NCI-H460 (cell line): ENCODE results near the gene NTN3. TPM values are rescaled to one million over a fixed set of nuclear protein-coding genes. Genes with fewer than 3 reads are reported as not detected.
A peak's percentile ranks its signal among the peaks of the same experiment; 100 is the strongest.

ENCODE experiments used
- DNase-seq: peaks from one replicate; pipeline ENCODE4 v3.0.0-alpha.2; 2016; ENCODE audit warnings: low read depth; ENCODE audit errors: extremely low read depth
- total RNA-seq: library from RNA; depleted of rRNA; stranded (reverse); fragments of >200 nt; shearing (Covaris generic); gene quantifications from 2 replicates; pipeline ENCODE4 v1.2.3, GENCODE V29; 2014

NTN3 gene
- total RNA-seq, 1 experiment from 2014 or later = 0.07 TPM

DNA sequence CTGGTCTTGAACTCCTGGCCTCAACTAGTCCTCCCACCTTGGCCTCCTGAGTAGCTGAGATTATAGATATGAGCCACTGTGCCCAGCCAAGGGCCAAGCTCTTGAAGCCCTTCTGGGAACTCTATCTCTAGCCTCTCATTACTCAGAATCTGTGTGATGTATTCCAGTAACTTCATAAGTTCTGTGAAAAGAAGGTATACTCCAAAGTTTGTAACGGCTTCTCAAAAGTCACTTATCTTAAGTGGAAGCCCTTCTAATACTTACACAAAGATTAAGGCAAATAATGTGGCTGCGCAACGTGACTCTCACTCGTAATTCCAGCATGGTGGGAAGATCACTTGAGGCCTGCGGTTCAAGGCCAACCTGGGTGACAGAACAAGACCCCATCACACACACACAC is 23.5 kb downstream of the NTN3 start:
- DNase-seq = no peak

GRCh38 chr16:2495041-2495440 is 23.9 kb downstream of the NTN3 start:
- no peak for DNase-seq

GRCh38 chr16:2496223-2497115 is 25.4 kb downstream of the NTN3 start:
- no peak for DNase-seq

- DNase-seq = peak; percentile 30
Observed at GRCh38 chr16:2497116-2497630, 26.1 kb downstream of the NTN3 start.

DNA sequence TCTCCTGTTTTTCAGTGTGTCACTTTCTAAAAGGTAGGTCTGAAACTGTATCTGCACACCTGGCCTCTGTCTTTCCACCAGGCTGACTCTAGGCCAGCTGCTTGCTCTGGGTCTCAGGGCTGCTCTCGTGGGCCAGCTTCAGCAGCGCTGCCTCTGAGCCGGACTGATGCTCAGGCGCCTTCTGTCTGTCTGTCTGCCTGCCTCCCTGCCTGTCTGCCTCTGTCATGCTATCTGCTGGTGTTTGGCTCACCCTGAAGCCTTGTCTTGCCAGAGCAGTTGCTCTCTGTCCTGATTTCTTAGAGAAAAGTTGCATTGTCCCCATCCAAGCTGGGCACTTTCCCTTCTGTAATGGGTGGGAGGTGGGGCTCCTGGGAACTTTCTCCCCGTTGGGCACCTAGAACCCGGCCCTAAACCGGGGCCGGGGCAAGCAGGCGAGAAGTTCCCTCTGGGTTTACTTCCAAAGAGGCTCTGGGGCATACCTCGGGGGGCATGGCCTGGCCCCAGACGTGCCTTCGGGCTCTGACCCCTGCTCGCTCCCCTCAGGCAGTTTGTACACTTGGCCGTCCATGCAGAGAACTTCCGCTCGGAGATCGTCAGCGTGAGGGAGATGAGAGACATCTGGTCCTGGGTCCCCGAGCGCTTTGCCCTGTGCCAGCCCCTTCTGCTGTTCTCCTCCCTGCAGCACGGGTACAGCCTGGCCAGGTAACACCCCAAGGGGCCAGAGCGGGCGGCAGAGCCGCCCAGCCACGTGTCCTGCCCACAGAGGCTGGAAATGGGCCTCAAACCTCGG is 26.8 kb downstream of the NTN3 start:
- DNase-seq = no peak

GRCh38 chr16:2498531-2499253 is 27.6 kb downstream of the NTN3 start:
- DNase-seq = no peak

DNA sequence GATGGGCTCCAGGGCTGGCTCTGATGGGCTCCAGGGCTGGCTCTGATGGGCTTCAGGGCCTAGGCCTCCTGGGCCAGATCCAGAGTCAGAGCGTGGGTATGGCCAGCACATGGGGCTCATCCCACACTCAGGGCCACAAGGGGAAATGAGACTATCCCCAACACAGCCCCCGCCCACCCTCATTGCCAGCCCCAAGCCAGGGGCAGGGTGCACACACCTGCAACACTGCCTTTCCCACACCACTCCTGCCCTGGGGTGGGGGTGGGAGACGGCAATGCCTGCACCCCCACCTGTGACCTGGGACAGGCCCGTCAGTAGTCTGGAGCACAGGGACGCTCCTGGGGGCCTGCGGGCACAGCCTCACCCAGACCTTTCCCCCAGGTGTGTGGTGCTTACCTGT is 28.4 kb downstream of the NTN3 start:
- DNase-seq = no peak

- DNase-seq = no peak
Observed at GRCh38 chr16:2499890-2500429, 28.9 kb downstream of the NTN3 start.

- DNase-seq = no peak
Observed at GRCh38 chr16:2500430-2500917, 29.4 kb downstream of the NTN3 start.

DNA sequence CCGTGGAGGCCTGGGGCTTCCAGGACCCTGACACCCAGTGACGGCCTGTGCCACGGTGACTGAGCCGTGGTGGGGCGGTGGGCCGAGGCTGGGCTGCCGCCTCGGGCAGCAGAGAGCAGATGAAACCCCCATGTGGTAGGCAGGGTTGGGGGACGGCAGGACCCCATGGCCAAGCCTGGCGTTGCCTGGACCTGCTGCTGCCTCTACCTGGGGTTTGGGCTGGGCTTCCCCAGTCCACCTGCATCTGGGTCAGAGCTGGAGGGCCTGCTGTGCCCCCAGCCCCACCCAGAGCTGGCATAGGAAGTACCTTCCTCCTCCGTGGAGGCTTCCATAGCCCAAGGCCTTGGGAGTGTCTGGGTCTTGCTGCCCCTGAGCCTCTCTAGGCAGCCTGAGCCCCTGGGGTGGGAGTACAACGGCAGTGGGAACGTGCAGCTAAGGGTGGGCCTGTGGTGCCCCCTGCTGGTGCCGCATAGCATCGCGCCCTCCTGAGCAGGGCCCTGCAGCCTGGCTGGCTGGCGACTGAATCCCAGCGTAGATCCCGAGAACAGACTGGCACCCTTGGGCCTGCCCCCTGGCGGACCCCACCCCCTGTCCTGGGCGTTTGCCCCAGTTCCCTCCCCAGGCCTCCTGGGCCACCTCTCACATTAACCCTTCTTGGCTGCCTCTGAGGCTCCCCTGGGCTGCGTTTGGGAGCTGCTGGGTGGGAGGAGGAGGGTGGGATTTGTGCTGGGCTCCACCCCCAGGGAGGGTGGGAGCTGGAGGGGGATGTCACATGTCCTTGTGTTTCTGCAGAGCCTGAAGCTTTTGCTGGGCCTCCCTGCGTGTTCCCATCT is 30.0 kb downstream of the NTN3 start:
- DNase-seq = peak; percentile 68

DNA sequence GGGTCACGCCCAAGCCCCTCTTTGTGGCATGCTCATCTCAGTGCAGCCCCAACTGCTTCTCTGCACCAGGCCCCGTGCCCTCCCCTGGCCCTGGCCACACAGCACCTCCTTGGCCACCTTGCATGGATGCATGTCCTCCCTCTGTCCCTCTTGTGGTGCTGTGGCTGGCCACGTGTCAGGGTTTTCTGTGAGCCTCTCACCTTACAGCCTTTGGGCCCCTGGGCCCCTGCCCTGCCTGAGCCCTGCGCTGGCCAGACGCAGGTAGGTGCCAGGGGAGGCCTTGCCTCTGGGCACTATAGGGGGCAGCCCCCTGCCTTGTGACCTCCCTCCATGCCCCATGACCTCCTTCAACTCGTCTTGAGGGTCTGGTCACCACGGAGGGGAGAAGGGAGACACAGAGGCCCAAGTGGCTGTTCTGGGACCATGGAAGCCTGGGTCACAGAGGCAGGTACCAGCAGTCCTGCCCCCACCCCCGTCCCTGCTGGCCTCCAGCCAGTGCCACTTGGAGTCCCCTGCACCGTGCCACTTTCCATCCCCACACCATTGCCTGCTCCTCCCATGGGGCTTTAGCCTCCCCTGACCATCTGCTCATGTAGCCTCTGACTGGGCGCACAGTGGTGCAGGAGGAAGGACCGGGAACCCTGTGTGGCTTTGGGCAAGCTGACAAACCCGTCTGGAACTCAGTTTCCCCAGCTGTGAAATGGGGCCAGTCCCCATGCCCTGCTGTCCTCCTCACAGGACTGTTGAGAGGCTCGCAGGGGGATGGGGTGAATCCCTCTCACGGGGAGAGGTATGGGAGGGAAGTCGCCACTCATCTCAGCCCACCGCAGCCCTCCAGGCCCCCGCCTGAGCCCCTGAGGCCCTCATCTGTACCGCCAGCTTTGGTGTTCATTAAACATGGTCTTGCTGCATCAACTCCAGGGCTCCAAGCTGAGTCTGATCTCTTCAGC is 31.1 kb downstream of the NTN3 start:
- DNase-seq = no peak

DNA sequence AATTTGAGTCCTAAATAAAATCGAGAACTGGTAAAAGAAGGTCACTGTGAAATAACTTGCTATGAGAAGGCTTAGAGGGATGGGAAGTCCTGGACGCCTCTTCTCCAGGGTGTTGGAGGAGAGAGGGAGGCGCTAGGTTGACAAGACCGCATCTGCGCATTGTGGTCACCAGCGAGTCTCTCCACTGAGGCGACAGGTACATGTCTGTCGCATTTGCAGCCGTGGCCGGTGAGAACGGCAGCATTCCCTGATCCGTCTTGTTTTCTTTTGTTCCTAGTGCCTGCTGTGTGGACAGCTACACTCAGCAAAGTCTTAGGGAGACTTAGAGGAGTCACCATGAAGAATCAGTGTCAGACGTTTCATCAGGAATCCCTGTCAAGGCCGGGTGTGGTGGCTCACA is 34.6 kb downstream of the NTN3 start:
- no peak for DNase-seq

GRCh38 chr16:2507052-2507659 is 36.1 kb downstream of the NTN3 start:
- DNase-seq = no peak

DNA sequence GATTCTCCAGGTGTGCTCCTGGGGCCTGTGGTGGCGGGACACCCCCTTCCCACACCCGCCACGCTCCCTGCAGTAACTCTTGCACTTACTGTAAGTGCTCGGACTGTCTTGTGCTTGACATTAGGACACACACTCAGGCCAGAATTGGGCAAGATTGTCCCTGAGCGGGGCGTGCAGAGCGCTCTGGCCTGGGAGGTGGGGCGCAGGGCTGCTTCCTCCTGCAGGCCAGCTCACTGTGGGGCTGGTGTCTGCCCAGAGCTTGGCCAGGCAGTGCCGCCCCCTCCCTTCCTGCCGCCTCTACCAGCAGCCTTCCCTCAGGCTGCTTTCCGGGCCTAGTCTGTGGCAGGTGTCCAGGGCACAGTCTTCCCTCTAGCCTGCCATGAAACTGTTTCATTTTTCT is 36.6 kb downstream of the NTN3 start:
- DNase-seq = no peak

DNA sequence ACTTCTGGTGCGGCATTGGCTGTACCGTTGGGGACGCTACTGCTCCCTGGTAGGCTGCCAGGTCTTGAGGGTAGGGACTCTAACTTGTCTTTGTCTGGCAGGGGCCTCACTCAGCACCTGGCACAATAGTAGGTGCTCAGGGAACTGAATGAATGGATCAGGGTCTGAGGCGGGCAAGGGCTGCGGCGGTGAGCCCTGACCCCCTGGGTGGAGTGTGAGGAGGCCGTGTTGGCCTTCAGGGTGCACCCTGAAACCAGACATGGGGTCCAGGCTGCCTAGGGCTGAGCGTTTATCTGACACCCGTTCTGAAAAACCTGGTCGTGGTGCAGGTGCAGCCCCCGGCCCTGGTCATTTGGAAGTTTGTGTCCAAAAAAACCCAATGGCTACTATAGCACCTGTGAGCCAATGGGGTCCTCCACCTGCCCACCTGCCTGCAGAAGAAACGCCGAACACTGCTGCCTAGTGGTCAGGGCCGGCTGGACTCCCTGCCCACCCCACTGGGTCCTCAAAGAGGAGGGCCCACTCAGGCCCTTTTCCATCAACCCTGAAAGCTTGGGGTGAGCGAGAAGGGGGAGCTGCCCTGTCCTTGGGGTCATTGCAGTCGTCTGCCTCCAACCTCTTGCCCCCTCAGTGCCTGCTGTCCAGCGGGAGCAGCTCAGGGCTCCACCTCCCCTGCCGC is 37.8 kb downstream of the NTN3 start:
- DNase-seq = no peak

DNA sequence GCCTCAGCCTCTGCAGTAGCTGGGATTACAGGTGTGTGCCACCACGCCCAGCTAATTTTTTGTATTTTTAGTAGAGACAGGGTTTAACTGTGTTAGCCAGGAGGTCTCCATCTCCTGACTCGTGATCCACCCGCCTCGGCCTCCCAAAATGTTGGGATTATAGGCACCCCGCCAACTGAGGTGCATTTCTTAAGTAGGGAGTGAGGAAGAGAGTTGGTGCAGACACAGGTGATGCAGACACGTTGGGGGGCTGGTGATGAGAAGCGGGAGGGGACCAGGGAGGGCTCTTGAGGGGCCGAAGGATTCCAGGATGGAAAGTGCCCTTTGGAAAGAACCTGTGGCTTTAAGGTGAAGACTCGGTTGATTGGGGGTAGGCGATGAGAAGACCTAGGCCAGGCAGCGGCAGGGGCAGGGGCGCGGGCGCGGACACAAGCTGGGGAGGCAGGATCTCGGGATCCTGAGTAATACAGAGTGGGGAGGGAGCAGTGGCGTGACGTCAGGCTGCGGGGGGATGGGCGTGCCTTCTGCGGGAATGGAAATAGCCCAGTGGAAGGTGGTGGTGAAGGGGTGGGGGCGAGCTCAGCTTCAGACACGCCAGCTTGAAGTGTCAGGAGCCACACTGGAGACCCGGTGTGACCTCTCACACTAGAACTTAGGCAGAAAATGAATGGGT is 40.2 kb downstream of the NTN3 start:
- DNase-seq = no peak
